GM12878 (cell line): Measurements from ENCODE around the gene AFF1. TPM values are rescaled to one million over a fixed set of nuclear protein-coding genes. Genes with fewer than 3 reads are reported as not detected.

Source experiments
- ATAC-seq: fragments of 200-7000 bp; cut with Tn5 transposase; 3 replicates; pipeline ENCODE4 v1.9.1; 2020; ENCODE audit warnings: mild to moderate bottlenecking, moderate library complexity
- BruUV-seq: library from RNA; stranded (reverse); fragments of 400-500 nt; replicated peaks from 2 replicates; lab custom pipeline; 2021; lab: Mats Ljungman, UMichigan
- CTCF ChIA-PET: fragments of 300-600 bp; sonication (Branson Sonifier 250); formaldehyde crosslinking; extraction: SDS; loops from one replicate; lab custom pipeline; 2021; ENCODE audit warnings: inconsistent platforms; lab: Yijun Ruan, JAX
- POLR2A ChIA-PET: fragments of 350-600 bp; formaldehyde crosslinking; extraction: SDS; loops from one replicate; lab custom pipeline; 2021; ENCODE audit warnings: inconsistent platforms; lab: Charles Lee
- RAD21 ChIA-PET: fragments of 300-600 bp; sonication (Branson Sonifier 250); formaldehyde crosslinking; loops from one replicate; lab custom pipeline; 2023; ENCODE audit warnings: antibody characterized with exemption; ENCODE audit not compliant: unreplicated experiment; lab: Charles Lee
- SMC1A ChIA-PET: fragments of 300-600 bp; sonication (Branson Sonifier 250); formaldehyde crosslinking; loops from one replicate; lab custom pipeline; 2023; ENCODE audit not compliant: unreplicated experiment, uncharacterized antibody; lab: Charles Lee
- DNase-seq: peaks from one replicate; pipeline ENCODE4 v3.0.0-alpha.2; 2011; ENCODE audit warnings: low read depth, low spot score
- FAIRE-seq: peaks from 3 replicates; lab custom pipeline; 2011; peaks lifted over from hg19 to GRCh38; lab: Jason Lieb, UNC
- H2AFZ ChIP-seq: 2 replicates; pipeline ENCODE4 v1.6.0; 2011; ENCODE audit warnings: low read depth, low read length, control low read depth; ENCODE audit not compliant: control insufficient read depth
- H3K27ac ChIP-seq: 2 replicates; pipeline ENCODE4 v1.5.1; 2011; ENCODE audit warnings: control low read depth; ENCODE audit not compliant: control insufficient read depth, insufficient read depth
- H3K27me3 ChIP-seq, 2 experiments: replicated peaks in 1 of 2; 2 replicates each; pipeline versions ENCODE4 v1.6.0 to v1.6.1; 2011; ENCODE audit warnings: low read length in 1 of 2; ENCODE audit not compliant: control insufficient read depth in 2 of 2, insufficient read depth in 2 of 2
- H3K36me3 ChIP-seq, 2 experiments: 2 replicates each; pipeline ENCODE4 v1.5.1; 2011; ENCODE audit warnings: low read length in 1 of 2; ENCODE audit not compliant: control insufficient read depth in 2 of 2, insufficient read depth in 2 of 2
- H3K4me1 ChIP-seq: 2 replicates; pipeline ENCODE4 v1.6.1; 2011; ENCODE audit warnings: mild to moderate bottlenecking, low read length, moderate library complexity, mixed read lengths; ENCODE audit not compliant: control insufficient read depth, insufficient read depth
- H3K4me2 ChIP-seq: 2 replicates; pipeline ENCODE4 v1.6.0; 2011; ENCODE audit warnings: control low read depth; ENCODE audit not compliant: control insufficient read depth, insufficient read depth
- H3K4me3 ChIP-seq: fragments of 200-600 bp; sonication (generic); 2 replicates; pipeline ENCODE4 v1.5.1; 2016
- H3K79me2 ChIP-seq: 2 replicates; pipeline ENCODE4 v1.6.0; 2011; ENCODE audit warnings: low read length; ENCODE audit not compliant: control insufficient read depth, insufficient read depth
- H3K9ac ChIP-seq: 2 replicates; pipeline ENCODE4 v1.8.0; 2011; ENCODE audit warnings: low read length, control low read depth, mixed read lengths; ENCODE audit not compliant: control insufficient read depth, insufficient read depth
- H3K9me3 ChIP-seq: replicated peaks from 3 replicates; pipeline ENCODE4 v1.5.1; 2011; ENCODE audit warnings: mild to moderate bottlenecking, low read length; ENCODE audit not compliant: control insufficient read depth, insufficient read depth
- H4K20me1 ChIP-seq: 2 replicates; pipeline ENCODE4 v1.6.0; 2011; ENCODE audit not compliant: control insufficient read depth, insufficient read depth
- BHLHE40 ChIP-seq, 2 experiments: fragments of 450-650 bp in 1 of 2; IDR thresholded peaks; 2 replicates each; pipeline ENCODE4 v1.6.1; 2011 to 2017; ENCODE audit warnings: low read depth in 2 of 2, borderline replicate concordance in 1 of 2, improper control_type of control experiment in 1 of 2, low read length in 1 of 2, mild to moderate bottlenecking in 1 of 2
- CBX3 ChIP-seq: fragments of 200-600 bp; sonication (generic); IDR thresholded peaks from 2 replicates; pipeline ENCODE4 v1.6.1; 2016; ENCODE audit warnings: low read depth, borderline replicate concordance
- NR2C2 ChIP-seq: IDR thresholded peaks from 2 replicates; pipeline ENCODE4 v1.6.1; 2011; ENCODE audit warnings: borderline replicate concordance, low read depth; ENCODE audit not compliant: control insufficient read depth, insufficient read length
- NRF1 ChIP-seq: conservative IDR thresholded peaks from 2 replicates; pipeline ENCODE4 v1.6.1; 2011; ENCODE audit warnings: mild to moderate bottlenecking, low read depth, low read length, improper control_type of control experiment
- SMARCA5 ChIP-seq: fragments of 450-650 bp; IDR thresholded peaks from 2 replicates; pipeline ENCODE4 v1.6.1; 2017; ENCODE audit warnings: mild to moderate bottlenecking
- WRNIP1 ChIP-seq: IDR thresholded peaks from 2 replicates; pipeline ENCODE4 v1.6.1; 2011; ENCODE audit warnings: low read depth, low read length, improper control_type of control experiment, borderline replicate concordance
- WGBS: methylation state at CpG from one replicate; pipeline ENCODE4 v1.1.6; 2016; ENCODE audit warnings: low lambda C conversion rate; ENCODE audit not compliant: insufficient replicate concordance, insufficient coverage; ENCODE audit errors: missing lambda C conversion rate; 5-methylcytosine and 5-hydroxymethylcytosine counted together
- in situ Hi-C: fragments of 300-500 bp; cut with MboI; formaldehyde crosslinking; loops from 9 replicates; pipeline ENCODE4 v1.14.3; 2018; ENCODE audit warnings: mixed read lengths
- intact Hi-C: fragments of 100-400 bp; cut with micrococcal nuclease; formaldehyde crosslinking; loops from one replicate; pipeline ENCODE4 v1.14.2; 2022; ENCODE audit not compliant: unreplicated experiment
- polyA plus RNA-seq, 11 experiments: library from polyadenylated mRNA; depleted of rRNA in 4 of 11; unstranded in 6 of 11; stranded (reverse) in 5 of 11; fragments of >200 nt; fragmentation: Nextera tagmentation in 4 of 11; fragmentation: Illumina TruSeq in 1 of 11; extraction: Ambion mirVana in 4 of 11; extraction: Trizol in 1 of 11; gene quantifications; 1 replicate in 1 of 11; 2 replicates in 10 of 11; pipeline versions ENCODE4 v1.2.1 to v1.2.3, GENCODE V29; 2011 to 2016; ENCODE audit warnings: inconsistent platforms in 2 of 11, missing spikeins in 2 of 11, low read depth in 1 of 11
- total RNA-seq, 4 experiments: library from RNA; depleted of rRNA in 3 of 4; stranded (reverse); fragments of >200 nt in 3 of 4; fragmentation: Illumina TruSeq in 1 of 4; extraction: Trizol in 1 of 4; gene quantifications; 2 replicates each; pipeline versions ENCODE4 v1.2.1 to v1.2.3, GENCODE V29; 2013 to 2021
- TF ChIP-seq, protein P1 (sequence below): fragments of 450-650 bp; IDR thresholded peaks from 2 replicates; pipeline ENCODE4 v1.6.1; 2017; ENCODE audit warnings: mild to moderate bottlenecking, moderate library complexity
- TF ChIP-seq, protein P2 (sequence below): fragments of 450-650 bp; IDR thresholded peaks from 2 replicates; pipeline ENCODE4 v1.6.1; 2017; ENCODE audit warnings: antibody characterized with exemption, mild to moderate bottlenecking, moderate library complexity

Gene AFF1
- total and polyA plus RNA-seq, 10 of the 15 experiments (the other 5 are each of a cell fraction or from before 2014, with no cell fraction given), result 3.5 to 56.1 (median 21.5) TPM

DNA sequence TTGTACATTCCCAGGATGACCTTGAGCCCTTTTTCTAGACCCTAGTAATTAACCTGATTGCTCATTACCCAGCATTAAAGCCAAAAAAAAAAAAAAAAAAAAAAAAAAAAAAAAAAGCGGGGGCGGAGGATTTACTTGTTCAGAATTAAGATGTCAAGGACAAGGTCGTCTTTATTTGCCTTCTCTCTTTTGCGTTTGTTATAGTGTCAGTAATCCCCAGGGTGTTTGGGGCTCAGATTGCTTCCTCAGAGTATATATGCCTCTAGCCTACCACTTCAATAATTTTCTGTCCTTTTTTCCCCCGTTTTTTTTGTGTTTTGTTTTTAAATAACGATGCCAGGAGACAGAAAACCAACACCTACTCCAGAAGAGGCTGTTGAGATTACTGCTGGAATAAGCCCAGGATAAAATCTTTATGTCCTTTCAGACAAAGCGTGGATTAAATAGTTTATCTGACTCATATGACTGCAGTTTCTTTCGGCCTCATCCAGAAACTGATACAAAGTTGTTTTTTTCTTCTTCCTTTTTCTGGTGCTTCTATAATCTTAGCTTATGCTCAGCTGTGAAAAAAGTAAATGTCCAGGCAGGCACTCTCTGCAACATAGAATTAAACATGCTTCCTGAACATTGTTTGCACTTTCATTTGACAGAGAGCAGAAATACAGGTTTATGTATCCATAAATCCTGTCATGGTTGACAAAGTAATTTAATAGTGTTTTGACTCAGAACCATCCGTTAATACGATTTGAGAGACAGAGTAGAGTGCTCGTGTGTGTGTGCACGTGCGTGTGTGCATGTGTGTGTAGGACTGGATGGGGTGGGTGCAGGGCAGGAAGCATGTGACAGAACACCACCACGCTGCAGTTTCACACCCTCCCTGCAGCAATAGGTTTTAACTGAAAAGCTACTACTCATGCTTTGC lies 138.6 kb downstream of the AFF1 start:
- intact Hi-C loops, result loop anchor here (2.0 to 5.0 kb wide), 4 partner anchors 19 to 136 kb away; partner anchors contain the start of gene AFF1
- Histone ChIP-seq H3K4me1 (peaks cover 17% of the 10 kb centered on the region), H3K27me3 (no peaks in the 10 kb centered on the region), H3K27ac (peak overlapping the region; percentile 98), H3K9me3 (no peaks in the 10 kb centered on the region), H2AFZ (peak overlapping the region; percentile 15; the same call in 1 of the 2 replicates), H3K4me2 (peak overlapping the region; percentile 74), H3K79me2 (peaks cover 76% of the 10 kb centered on the region), H3K9ac (peak overlapping the region; percentile 77), H4K20me1 (no peaks in the 10 kb centered on the region; the same call in 1 of the 2 replicates), H3K4me3 (peak overlapping the region; percentile 65; the same call in 1 of the 2 replicates), H3K36me3 (peaks cover 0 to 3% of the 10 kb centered on the region in 2 experiments; a peak in 3 of 4 replicates)
- ChIA-PET RAD21 (interaction anchor here (0.7 to 3.7 kb wide), 19 partner anchors 10 to 150 kb away, joined by 3 to 33 read pairs (median 5); partner anchors contain the start of gene AFF1), CTCF (interaction anchor here (0.6 to 3.0 kb wide), 10 partner anchors 17 to 151 kb away, joined by 3 to 14 read pairs (median 4); partner anchors contain the start of gene AFF1), SMC1A (interaction anchor here (0.6 to 4.7 kb wide), 30 partner anchors 14 to 479 kb away, joined by 3 to 39 read pairs (median 4); no protein-coding TSS in a partner anchor), POLR2A (interaction anchor here (0.6 to 1.8 kb wide), 13 partner anchors 16 to 1533 kb away, joined by 3 to 10 read pairs (median 4); partner anchors contain the start of gene AFF1)
- WGBS, result under 1% methylated on average over 14 of the region's 14 CpGs
- FAIRE-seq, result peak; percentile 69
- TSS peak; percentile 11 for BruUV-seq
- peak; percentile 93 for DNase-seq
- peak; percentile 93 for ATAC-seq
- in situ Hi-C loops, result no loop called here
- TF ChIP-seq WRNIP1 (no peak), BHLHE40 (IDR thresholded peaks at IDR 0.05; ENCODE audit: borderline replicate concordance in 1 of 2, low read depth in 2 of 2, low read length in 1 of 2) (peak; percentile 99 to 100), CBX3 (no peak), SMARCA5 (peak; percentile 58), NRF1 (no peak), NR2C2 (no peak)
- TF ChIP-seq, protein P1, sequence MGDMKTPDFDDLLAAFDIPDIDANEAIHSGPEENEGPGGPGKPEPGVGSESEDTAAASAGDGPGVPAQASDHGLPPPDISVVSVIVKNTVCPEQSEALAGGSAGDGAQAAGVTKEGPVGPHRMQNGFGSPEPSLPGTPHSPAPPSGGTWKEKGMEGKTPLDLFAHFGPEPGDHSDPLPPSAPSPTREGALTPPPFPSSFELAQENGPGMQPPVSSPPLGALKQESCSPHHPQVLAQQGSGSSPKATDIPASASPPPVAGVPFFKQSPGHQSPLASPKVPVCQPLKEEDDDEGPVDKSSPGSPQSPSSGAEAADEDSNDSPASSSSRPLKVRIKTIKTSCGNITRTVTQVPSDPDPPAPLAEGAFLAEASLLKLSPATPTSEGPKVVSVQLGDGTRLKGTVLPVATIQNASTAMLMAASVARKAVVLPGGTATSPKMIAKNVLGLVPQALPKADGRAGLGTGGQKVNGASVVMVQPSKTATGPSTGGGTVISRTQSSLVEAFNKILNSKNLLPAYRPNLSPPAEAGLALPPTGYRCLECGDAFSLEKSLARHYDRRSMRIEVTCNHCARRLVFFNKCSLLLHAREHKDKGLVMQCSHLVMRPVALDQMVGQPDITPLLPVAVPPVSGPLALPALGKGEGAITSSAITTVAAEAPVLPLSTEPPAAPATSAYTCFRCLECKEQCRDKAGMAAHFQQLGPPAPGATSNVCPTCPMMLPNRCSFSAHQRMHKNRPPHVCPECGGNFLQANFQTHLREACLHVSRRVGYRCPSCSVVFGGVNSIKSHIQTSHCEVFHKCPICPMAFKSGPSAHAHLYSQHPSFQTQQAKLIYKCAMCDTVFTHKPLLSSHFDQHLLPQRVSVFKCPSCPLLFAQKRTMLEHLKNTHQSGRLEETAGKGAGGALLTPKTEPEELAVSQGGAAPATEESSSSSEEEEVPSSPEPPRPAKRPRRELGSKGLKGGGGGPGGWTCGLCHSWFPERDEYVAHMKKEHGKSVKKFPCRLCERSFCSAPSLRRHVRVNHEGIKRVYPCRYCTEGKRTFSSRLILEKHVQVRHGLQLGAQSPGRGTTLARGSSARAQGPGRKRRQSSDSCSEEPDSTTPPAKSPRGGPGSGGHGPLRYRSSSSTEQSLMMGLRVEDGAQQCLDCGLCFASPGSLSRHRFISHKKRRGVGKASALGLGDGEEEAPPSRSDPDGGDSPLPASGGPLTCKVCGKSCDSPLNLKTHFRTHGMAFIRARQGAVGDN, result no peak; the same call in 1 of the 2 replicates
- TF ChIP-seq, protein P2, sequence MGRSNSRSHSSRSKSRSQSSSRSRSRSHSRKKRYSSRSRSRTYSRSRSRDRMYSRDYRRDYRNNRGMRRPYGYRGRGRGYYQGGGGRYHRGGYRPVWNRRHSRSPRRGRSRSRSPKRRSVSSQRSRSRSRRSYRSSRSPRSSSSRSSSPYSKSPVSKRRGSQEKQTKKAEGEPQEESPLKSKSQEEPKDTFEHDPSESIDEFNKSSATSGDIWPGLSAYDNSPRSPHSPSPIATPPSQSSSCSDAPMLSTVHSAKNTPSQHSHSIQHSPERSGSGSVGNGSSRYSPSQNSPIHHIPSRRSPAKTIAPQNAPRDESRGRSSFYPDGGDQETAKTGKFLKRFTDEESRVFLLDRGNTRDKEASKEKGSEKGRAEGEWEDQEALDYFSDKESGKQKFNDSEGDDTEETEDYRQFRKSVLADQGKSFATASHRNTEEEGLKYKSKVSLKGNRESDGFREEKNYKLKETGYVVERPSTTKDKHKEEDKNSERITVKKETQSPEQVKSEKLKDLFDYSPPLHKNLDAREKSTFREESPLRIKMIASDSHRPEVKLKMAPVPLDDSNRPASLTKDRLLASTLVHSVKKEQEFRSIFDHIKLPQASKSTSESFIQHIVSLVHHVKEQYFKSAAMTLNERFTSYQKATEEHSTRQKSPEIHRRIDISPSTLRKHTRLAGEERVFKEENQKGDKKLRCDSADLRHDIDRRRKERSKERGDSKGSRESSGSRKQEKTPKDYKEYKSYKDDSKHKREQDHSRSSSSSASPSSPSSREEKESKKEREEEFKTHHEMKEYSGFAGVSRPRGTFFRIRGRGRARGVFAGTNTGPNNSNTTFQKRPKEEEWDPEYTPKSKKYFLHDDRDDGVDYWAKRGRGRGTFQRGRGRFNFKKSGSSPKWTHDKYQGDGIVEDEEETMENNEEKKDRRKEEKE, result 0 out of 2 replicates have a peak, but pooled peaks have one; percentile 40
